GM19324 (cell line): ENCODE measurements around the gene HMOX2.

Experiments
- ATAC-seq: cut with Tn5 transposase; IDR thresholded peaks from one replicate; pipeline ENCODE4 v1.9.1; 2021; ENCODE audit warnings: mild to moderate bottlenecking, moderate library complexity; ENCODE audit not compliant: unreplicated experiment, low FRiP score

HMOX2 gene

DNA sequence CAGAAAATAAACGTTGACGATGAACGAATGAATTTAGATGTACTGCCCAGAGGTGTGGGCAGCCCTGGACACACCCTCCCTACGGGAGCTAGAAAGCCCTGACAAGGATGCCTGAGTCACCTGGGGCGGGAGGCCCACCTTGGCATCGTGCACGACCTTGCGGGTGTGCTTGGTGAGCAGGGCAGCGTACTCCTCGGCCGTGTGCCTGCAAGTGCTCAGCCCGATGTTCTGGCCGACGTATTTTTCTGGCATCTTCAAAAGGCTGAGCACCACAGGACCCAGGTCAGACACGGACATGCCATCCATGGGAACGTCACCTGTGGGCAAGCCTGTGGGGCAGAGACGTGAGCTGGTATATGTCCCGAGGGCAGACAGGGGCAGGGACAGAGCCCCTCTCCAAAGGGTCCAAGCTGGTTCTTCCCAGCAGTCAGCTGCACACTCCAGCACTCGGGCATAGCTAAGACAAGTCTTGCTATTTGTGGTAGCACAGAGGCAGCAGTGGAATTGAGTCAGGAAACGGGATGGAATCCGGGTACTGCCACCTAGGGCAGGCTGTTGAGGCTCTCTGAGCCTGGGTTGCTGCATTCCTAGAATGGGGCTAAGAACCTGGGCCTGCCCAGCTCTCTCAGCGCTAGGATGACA lies 12.6 kb upstream of the HMOX2 start:
- no peak for ATAC-seq

DNA sequence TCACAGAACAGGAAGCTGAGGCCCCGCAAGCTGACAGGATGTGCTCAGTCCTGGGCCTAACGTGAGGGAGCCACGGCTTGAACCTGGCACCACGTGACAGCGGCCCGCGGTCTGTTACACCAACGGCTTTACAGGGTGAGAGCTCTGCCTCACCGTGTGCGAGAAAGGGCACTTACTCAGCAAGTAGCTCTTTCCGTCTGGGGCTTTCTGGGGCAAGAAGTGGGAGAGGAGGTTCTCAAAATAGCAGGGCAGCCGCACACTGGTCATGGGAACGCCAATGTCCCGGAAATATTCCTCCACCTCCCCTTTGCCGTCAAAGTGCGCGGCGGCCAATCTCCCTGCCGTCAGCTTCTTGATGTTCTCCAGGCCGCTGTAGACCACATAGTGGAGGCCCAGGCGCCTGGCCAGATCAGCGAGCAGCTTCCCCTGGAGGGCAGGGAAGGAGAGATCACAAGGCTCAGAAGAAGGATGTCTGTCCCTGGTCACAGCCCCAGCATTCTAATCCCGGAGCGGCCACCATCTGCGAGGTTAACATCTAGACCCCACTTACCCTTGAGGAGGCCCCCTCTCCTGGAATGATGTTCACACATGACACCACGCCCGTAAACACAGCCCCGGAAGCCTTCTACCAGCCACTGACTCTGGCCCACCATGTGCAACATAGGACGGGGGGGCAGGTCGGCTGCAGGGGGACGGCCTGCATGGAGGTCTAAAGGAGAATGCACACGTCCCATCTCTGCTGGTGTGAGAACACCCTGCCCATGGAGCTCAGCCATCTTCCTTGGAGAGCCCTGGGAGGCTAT lies 10.0 kb upstream of the HMOX2 start:
- no peak for ATAC-seq

DNA sequence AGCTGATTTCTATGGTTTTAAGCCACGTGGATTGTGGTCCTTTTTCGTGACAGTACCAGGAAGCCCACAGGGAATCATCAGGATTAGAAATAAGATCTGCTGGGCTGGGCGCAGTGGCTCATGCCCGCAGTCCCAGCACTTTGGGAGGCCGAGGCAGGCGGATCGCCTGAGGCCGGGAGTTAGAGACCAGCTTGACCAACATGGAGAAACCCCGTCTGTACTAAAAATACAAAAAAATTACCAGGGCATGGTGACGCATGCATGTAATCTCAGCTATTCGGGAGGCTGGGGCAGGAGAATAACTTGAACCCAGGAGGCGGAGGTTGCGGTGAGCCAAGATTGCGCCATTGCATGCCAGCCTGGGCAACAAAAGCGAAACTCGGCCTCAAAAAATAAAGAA lies 8.3 kb upstream of the HMOX2 start:
- ATAC-seq, result no peak

DNA sequence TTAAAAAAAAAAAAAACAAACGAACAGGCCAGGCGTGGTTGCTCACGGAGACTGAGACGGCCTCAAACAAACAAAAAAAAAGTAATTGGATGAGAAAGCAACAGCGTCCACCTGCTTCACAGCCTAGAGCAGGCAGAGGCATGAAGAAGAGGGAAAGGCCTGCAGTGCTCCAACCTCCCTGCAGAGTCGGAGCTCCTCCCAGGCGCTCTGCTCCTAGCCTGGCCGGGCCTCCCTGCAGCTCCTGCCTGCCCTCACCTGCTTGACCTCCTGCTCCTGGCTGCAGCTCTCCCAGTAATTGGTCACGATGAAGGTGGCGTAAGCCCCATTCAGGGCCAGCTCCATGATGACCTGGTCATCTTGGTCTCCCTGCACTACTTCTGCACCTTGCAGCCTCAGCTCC lies 7.2 kb upstream of the HMOX2 start:
- no peak for ATAC-seq

DNA sequence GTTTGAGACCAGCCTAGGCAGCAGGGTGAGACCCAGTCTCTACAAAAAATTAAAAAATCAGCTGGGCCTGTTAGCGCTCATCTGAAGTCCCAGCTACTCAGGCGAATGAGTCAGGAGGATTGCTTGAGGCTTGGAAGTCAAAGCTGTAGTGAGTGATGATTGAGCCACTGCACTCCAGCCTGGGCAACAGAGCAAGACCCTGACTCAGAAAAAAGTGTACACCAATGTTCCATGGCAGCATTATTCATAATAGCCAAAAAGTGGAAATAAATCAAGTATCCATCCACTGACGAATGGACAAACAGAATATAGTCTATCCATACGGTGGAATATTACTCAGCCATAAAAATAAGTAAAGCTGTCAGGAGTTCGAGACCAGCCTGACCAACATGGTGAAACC lies 4.3 kb upstream of the HMOX2 start:
- no peak for ATAC-seq

DNA sequence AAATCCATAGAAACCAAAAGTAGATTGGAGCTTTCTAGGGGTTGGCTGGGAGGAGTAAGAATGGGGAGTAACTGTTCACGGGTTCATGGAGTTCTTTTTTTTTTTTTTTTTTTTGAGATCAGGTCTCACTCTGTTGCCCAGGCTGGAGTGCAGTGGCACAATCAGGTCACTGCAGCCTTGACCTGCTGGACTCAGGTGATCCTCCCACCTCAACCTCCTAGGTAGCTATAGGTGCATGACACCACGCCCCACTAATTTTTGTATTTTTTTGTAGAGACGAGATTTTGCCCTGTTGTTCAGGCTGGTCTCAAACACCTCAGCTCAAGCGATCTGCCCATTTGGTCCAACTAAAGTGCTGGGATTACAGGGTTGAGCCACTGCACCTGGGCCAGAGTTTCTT lies 3.3 kb upstream of the HMOX2 start:
- ATAC-seq, result no peak

DNA sequence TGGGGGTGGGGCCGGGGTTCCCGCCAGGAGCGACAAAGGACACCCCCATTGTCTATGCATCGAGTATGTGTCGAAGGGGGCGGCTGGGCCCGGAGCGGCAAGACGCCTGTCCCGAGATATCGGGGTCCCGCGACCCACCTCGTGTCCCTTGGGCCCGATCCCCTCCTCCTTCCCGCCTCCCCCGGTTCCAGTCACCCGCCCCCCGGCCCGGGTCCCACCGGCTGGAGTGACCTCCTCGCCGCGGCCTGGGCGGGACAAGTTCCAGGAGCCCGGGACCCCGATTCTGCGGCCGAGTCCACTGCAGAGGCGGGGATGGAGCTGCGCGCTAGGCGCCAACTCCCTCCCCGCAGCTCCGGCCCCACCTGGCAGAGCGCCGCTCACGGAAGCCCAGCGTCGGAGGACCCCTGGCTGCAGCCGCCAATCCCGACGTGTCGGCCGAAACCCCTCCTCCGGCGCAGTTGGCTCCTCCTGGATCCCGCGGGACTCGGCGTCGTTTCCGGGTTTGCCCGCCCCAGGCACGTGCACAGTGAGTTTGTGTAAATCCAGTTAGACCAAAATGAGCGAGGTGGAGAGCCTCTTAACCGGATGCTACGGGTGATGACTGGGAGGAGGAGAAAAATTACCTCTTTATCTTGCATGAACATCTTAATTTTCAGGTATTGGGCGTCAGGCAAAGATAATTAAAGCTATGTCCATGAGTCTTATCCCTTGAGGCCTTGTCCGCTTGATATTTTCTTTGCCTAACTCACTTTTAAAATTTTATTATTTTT lies 1.8 kb upstream of the HMOX2 start, which contains the start of gene NMRAL1:
TSS of gene NMRAL1 (minus strand) at position 434 of the 770 bp plus-strand sequence. CDS start 493 bp downstream, outside the sequence.
- no peak for ATAC-seq

DNA sequence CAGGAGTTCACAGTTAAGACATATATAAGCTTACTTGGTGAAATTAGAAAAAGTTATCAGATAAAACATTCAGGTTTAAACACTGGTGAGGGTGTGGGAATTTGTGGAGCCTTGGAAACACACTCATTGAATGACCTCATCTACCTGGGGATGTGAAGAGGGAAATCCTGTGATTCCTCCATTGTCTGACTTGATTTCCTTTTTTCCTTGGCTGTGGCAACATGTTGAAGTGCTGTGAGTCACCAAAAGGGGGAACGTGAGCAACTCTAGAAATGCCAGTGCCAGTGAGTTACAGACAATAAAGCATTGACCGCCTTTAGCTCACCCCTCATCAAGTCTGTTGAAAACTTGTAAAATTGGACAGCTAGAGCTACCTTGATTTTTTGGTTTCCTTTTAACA lies 1.8 kb downstream of the HMOX2 start:
- ATAC-seq, result no peak

DNA sequence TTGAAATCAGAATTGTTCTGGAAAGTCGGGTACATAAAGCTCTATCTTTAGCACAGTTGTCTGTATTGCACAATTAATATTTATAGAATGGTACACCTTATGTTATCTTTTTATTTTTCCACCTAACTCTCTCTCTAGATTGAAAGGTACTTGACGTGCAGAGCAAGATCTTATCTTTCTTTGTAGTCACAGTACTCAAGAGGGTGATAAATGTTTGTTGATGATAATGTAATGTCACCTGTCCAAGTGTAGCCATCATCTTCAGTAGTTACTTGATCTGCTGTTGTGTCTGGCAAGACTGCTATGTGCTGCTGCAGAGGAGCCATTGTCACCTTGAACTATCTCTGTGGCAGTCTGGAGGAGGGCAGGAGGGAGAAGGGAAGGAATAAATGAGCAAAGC lies 5.3 kb downstream of the HMOX2 start:
- ATAC-seq, result no peak

DNA sequence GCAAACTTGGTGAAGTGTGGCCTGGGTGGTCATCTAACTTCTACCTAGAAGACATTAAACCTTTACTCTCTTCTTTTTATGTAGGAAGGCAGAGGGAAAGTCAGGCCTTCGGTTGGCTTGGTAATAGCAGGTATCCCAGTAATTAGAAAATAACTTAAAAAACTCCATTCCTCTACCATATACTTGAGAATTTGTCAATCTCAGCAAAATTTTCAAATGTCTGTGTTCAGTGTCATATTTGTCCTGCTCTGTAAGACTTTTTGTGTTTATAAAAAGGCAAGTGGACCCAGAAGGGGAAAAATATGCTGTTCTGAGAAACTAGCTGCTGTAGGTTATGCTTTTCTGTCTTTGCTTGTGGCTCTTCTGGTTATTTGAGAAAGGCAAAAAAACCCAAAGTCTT lies 5.8 kb downstream of the HMOX2 start:
- ATAC-seq, result no peak

DNA sequence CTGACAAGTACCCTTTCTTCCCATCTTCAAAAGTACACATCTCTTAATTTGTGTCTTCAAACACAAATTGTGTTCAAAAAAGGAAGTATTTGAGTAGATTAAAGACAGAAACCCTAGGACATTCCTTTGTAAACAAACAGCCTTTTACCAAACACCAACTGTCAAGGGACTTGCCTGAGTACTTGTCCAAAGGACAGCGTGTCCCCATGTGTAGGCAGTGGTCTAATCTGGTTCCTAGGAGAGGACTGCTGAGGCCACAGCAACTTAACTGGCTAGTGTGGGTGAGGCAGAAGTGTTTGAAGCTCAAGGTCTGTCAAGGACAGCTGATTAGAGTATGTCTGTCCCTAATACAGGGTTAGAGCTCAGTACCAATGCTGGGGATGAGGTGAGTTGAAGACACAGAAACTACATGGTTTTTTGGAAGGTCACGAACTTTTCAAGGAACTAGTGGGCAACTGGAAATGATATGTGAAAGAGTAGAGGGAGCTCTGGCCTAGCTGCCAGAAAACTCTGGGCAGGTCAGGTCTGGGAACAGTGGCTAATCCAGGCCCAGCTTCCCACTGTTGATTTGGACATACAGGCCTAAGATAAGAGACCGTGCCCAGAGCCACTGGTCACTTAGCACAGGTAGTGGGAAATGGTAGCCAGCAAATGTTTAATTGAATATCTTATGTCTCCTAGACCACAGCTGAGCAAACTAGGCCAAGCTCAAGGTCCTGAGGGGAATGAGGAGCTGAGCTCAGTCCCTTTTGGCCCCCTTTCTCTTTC lies 10.1 kb downstream of the HMOX2 start:
- no peak for ATAC-seq

DNA sequence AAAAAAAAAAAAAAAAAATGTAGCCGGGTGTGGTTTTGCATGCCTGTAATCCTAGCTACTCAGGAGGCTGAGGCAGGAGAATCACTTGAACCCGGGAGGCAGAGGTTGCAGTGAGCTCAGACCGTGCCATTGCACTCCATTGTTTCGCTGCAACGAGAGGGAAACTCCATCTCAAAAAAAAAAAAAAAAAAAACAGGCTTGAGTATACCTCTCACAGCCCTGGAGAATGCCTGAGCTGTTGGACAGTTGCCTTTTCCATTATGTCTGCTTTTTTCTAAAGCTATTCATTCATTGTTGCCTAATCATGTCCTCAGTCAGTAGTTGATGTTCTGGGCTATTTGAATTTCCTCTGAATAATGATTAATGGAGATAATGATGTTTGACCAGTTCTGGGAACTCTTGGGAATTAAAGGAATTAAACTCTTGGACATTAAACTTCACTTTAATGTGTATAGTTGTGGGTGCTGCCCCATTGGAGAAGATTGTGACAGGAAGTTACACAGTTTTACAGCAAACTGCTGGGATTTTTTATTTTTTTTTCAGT lies 11.8 kb downstream of the HMOX2 start:
- no peak for ATAC-seq

DNA sequence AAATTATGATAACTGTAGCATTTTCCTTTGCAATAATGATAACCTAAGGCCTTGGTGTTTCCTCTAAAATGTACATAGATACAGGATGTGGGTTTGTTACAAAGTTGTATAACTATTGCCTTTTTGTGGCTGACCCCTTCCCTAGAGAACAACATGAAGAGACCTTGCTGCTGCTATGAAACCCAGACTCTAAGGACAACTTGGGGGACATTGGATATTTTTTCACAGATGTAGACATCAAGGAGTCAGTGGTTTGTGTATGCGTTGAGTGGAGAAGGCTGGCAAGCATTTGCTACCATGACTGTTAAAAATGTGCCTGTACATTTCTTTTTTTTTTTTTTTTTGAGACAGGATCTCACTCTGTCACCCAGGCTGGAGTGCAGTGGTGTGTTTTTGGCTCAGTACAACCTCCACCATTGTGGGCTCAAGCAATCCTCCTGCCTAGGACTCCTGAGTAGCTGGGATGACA lies 12.3 kb downstream of the HMOX2 start:
- no peak for ATAC-seq

DNA sequence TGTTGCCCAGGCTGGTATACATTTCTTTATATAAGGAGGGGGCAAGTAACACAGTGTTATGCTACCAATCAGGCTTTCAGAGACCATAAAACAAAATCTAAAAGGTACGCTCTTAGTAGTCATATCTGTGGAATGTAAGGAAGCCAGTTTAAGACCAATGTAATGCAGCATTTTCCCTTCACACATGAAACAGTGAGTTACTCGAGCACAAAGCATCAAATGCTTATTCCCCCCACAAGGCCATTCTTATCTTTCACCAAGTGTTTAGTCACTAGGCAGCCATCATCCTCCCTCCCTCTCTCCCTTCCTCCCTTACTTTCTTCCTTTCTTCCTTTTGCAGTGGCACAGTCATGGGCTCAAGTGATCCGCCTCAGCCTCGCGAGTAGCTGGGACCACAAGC lies 12.8 kb downstream of the HMOX2 start:
- ATAC-seq, result no peak

DNA sequence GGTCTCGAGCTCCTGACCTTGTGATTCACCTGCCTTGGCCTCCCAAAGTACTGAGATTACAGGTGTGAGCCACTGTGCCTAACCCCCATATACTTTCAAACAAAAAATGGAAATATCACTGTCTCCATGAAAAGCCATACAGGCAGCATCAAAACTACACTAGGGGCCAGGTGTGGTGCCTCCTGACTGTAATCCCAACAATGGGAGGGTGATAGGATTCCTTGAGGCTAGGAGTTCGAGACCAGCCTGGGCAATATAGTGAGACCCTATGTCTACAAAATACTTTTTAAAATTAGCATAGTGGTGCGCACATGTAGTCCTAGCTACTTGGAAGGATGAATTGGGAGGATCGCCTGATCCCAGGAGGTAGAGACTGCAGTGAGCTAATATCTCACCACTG lies 15.7 kb downstream of the HMOX2 start:
- no peak for ATAC-seq

DNA sequence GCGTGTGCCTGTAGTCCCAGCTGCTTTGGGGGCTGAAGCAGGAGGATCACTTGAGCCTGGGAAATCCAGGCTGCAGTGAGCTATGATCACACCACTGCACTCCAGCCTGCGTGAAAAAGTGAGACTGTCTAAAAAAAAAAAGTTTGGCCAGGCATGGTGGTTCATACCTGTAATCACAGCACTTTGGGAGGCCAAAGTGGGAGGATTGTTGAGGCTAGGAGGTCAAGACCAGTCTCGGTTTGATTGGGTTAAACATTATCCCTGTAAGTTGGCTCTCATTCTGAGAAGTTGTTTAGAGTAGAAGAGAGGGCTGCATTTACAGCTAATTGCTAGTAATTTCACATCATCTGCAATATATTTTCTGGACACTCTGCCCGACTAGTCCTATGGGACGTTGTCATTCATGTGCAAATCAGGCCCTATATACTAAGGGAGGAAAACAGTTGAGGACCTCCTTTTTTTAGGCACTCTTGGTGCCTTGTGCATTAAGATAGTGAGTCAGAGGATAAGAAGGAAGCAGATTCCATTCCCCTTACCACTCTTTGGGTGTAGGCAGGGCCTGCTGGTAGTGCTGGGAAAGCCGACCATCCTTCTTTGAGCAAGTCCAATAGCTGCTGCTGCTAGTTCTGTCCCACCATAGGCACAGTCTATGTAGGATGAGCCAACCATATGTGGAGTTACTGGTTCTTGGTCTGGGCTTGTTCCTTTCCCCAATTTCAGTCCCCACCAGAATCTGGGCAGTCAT lies 18.7 kb downstream of the HMOX2 start:
- ATAC-seq, result no peak

DNA sequence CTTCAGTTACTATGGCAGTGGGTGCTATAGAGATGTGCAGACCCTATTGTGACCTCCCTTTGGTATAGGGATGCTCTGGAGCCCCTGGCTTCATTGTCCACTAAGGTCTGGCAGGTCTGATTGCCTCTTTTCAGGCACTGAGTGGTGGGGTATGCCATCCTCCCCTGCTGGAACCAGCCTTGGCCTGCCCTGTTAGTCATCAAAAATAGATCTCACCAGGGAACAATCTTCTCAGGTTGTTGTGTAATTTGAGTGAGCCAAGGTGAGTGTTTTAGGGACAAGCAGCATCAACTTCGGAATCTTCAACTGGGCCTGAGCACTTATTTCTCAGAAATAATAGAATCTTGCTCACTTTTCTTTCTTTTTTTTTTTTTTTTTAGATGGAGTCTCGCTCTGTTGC lies 19.6 kb downstream of the HMOX2 start:
- ATAC-seq, result no peak

DNA sequence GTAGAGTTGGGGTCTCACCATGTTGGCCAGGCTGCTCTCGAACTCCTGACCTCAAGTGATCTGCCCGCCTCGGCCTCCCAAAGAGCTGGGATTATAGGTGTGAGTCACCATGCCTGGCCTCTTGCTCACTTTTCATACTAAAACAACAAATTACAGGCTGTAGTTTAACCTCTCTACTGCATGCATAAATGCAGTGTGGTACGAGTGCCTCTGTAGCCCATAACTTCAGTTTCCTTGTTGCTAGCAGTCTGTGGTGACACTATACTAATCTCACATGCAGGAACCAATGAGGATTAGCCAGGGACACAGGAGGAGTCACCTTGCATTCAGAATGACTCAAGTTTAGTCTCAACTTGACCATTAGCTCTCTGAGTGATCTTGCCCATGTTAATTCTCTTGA lies 20.1 kb downstream of the HMOX2 start:
- ATAC-seq, result no peak

DNA sequence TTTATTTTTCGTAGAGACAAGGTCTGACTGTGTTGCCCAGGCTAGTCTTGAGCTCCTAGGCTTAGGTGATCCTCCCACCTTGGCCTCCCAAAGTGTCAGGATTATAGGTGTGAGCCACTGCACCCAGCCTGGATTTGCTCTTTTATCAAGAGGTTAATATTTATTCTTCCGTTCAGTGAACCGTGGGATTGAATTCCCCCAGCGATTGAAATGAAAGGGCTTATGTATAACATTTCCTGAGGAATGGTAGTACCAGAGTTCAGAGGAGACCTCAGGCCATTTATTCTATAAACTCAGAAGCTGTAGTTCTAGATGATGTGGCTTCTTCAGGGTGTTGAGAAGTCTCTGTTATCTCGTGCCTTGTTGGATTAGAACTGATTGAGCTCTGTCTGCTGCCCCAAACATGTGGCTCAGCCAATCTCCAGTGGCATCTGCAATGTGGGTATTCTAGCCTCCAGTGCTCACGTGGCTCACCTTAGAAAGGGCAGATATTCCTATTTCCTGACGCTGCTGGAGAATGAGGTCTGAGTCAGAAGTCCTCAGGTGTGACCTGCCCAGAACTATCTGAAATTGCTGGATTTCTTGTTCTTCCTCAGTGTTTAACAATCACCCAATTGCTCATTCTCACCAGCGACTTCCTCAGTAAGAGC lies 22.5 kb downstream of the HMOX2 start:
- no peak for ATAC-seq
